Measurements from ENCODE around the gene SCAMP1.

- TF ChIP-seq EZH2 (IDR thresholded peaks at IDR 0.05) (no peak), POLR2AphosphoS5 (IDR thresholded peaks at IDR 0.05; ENCODE audit: borderline replicate concordance, low read depth, low read length) (no peak), FOXP2 (optimal IDR thresholded peaks at IDR 0.05; ENCODE audit: control extremely low read depth, extremely low read length, insufficient read depth) (no peak)
Measured at GRCh38 chr5:78362220-78362619, 1.8 kb downstream of the SCAMP1 start.
